EL (cell line): ENCODE results near the gene NRXN3.

Experiments
- DNase-seq: peaks from one replicate; pipeline ENCODE4 v3.0.0-alpha.2; 2016

The NRXN3 gene

DNA sequence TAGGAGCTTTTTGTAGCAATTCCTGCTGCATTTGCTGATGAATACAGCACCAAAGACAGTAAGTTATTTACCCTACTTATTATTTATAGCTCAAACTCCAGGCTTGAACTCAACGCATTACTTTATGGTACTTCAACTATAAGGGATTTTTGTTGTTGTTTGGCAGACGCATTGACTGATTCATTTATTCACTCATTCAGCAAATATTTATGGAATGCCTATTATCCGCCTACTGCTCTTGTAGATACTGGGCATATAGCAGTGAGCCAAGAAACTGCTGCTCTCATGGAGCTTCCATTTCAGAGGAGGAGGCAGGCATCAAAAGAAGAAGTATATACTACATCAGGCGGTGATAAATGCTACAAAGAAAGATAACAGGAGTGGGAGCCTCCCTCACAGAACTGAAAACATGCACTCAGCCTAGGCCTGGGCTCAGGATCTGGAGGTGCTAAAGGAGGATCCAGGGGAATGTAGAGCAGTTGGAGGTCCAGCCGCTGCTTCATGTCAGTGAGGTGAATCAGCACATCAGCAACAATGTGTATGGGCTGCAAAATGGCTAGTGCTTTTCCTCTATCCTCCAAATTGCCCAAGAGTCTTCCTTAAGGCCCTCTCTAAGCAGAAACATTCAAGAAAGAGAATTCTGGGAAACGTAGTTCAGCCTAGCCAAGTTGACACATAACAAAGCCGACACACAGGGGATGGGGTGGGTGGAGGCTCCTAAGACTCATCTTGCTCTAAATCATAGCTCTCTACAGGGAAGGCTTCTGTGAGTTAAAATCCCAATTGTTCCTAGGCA is 157.5 kb downstream of the NRXN3 start:
- peak; percentile 3 for DNase-seq

DNA sequence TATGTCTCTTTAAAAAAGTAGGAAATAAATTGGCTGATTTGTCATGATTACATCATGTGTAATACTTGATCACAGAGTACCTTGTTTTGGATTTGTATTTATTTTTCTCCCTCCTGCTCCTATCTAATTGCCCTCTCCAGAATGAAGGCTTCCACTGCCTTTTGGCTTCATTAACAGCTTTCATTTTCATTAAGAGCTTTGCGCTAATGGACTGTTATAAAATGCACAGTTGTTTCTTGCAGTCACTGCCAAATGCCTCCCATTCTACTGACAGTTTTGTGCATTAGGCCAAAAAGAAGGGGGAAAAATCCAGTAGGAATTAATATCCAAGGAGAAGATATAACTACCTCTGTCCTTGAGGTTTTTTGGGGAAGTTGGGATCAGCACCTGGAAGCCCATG is 159.2 kb downstream of the NRXN3 start:
- DNase-seq = no peak

DNA sequence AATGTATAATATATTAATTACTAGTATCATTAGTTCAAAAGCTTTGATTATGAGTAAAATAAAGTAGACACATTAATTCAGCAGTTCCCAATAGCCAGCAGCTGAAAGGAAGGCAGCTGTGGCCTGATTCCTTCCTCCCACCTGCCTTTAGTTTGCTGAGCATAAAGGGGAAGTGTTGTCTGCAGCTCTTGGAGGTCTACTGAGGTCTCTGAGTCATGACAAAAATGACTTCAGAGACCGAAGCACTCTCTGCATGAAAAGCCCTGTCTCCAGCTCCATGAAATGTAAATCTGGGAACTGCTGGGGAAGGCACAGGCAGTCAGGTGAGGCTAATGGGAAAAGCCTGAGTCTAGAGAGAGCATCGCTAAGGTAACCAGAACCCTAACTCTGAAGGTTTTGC is 165.4 kb downstream of the NRXN3 start:
- DNase-seq = no peak

DNA sequence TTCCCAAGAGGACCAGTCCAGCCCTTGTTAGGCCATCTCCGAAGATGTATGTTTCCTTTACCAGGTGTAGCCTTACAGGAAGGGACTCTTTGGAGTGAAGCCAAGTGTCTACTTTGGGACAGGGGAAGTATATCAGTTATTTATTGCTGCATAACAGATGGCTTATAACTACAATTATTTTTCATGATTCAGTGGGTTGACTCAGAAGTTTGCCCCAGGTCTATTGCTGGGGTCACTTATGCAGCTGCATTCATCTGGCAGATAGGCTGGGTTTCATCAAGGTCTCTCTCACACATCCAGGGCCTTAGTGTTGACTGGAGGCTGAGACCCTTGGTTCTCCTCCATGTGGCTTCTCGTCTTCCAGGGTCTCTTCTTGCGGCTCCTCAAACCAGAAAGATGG is 170.1 kb downstream of the NRXN3 start:
- no peak for DNase-seq

DNA sequence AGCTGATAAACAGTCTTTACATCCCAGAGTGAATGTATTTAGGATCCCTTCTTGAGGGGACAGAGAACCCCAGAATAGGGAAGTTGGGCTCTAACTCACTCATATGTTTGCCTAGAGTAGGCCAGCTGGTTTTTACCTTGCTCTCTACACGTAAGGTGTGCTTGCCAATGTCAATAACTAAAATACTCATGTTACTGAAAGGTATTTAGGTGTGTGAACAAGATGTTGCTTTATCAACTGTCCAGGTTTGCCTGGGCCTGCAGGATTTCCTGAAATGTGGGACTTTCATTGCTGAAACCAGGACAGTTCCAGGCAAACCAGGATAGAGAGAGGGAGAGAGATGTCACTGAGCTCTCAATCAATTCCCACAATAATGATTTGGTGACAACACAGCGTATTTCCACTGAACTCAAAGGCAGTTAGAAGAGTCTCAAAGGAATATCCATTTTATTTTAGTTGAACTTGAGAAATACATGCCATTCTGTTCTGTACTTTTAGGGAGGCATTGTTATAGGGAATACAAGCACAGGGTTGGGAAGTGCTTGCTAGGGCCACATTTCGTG is 171.7 kb downstream of the NRXN3 start:
- no peak for DNase-seq

DNA sequence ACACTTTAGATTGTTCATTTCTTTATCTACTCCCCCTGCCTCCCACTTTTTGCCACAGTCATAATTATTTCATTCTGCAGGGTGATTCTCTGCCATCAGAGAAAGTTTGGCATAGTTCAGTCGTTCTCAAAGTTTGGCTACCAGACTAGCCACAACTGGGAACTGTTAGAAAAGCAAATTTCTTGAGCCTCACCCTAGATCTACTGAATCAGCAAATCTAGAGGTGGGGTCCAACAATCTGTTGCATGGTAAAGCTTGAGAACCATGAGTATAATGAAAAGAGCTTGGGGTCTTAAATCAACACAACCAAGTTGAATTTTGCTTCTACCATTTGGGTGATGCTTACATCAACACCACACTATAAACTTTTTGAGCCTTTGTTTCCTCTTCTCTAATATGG is 172.7 kb downstream of the NRXN3 start:
- DNase-seq = no peak

DNA sequence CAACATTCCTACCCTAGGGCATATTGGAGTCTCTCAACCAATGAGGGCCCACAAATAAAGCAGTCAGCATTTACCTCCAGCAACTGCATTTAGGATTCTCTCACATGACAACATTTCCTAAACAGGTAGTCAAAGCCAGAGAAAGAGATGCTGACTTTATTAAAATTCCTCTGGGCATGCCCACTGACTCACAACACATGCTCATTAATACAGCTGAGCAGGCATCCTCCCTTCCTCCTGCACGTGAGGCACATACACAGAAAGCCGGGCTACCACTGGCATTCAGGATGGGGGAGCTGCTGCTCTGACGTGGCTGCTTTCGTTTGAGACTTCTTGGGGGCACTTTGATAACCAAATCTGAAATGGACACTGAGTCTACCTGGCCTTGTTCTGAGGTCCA is 174.1 kb downstream of the NRXN3 start:
- no peak for DNase-seq

DNA sequence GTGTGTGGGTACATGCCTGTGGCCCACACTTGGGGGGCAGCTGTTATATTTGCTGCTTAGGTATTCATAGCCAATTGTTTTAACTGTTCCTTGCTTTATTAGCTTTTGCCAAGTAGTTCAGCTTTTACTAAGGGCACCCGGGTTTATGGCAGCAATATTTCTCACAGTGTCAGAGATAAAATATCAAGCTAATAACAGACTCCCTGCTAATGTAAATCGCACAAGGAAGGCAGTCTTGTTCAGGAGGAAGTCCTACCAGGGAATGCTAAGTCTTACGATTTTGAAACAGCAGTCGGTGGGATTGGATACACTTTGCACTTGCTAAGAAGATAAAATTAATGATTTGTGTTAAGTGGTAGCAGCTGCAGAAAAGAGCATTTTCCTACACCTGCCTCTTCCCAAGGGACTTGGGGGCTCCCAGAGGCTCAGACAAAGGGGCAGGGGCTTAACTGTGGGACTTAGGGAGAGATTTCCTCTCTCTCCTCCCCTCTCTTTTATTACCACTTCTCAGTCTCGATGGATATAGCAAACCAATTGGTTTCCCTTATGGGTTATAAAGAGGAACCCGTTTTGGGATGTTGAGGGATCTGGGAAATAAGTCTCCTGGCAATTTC is 175.1 kb downstream of the NRXN3 start:
- DNase-seq = no peak

DNA sequence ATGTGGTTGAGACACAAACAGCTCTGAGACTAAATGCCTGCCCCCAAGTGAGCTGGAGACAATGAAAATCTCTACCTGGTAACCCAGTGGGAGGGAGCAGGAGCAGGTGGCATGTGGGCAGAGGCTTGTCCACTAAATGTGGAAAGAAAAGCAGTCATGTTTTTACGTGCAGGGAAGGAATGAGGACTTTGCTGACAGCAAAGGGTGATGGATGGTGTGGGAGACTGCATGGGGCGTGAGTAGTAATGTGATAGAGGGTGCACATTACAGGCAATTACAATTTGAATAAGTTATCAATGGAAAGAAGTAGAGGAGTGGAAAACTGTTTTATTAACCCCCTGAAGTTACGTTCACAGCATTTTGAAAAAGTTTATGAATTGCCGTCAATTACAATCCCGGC is 176.6 kb downstream of the NRXN3 start:
- DNase-seq = no peak

DNA sequence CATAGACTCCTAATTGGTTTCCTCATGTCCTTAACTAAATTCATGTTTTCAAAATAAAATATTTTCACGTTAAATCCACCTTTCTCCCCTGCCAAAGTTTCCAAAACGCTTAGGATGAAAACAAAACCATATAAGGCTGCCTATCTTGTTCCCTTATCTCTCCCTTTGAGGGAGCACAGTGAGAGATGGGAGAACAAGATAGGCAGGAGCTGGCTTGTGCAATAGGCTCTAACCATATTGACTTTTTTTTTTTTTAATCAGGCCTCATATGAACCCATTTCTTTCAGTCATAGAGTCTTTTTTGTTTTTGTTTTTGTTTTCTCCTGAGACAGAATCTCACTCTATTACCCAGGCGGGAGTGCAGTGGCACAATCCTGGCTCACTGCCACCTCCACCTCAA is 184.9 kb downstream of the NRXN3 start:
- no peak for DNase-seq

DNA sequence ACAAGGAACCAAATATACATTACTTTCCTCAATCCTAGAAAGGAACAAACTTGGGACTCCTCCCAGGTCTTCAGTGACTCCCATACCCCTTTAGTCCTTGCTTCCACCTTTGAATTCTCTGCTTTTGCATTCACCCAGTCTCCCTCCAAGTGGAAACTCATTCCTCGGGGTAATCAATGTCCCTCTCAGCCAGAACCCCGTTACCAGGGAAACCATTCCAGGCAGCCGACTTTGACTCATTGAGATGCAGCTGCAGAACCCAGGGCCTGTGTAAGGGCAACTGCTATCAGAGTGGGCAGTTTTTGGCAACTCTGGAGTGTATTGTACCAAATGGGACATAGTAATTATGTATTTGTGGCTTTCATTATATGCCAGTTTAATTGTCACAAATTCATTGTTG is 186.2 kb downstream of the NRXN3 start:
- DNase-seq = no peak

DNA sequence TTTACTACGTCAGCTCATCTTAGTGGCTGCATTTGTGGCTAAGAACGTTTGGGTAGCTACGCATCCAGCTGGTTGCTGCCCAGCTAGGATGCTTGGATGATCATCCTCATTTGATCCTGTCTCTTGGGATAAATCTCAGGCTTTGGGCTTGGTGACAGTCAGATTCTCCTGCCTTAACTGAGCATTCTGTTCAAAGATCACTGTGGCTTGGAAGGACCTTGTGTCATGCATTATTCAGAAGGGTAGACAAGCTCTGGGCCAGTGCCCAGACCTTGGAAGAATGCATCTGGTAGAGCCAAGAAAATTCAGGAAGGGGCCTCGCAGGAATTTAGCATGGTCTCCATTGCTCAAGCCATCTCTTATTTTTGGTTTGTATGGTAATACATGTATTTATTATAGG is 188.4 kb downstream of the NRXN3 start:
- no peak for DNase-seq

DNA sequence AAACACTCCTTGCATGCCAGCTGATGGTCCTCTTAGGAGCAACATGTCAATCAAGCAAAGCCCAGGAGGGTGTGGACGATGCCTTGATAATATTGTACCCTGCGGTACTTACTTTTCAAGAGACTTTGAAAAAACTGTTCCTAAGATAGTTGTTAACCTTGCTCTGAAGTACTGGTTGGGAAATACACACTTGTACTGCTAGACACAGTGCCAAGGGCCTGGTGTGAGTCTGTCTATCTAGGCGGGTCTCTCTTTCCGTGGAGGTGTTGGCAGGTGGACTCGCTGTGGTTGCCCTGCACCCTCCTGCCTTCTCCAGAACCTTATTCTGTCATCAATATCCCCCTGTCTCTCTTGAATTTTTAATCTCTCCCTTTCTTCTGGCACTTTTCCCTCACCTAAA is 189.4 kb downstream of the NRXN3 start:
- no peak for DNase-seq

DNA sequence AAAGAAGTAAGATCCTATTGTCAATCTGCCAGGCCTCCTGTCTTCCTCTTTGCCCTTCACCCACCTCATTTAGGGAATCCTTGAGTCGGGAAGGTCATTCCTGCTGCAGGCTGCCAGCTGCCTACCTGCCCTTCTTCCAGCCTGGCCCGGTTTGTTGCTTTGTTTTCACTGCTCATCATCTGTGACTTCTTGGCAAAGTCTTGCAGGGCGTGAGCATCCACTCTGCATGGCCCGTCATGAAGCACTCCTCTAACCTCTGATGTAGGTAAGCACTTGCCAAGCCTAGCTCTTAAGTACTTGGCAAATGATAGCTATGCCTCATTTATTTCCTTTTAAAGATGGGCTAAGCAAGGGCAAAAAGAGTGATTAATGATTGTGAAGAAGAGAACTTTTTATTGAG is 192.8 kb downstream of the NRXN3 start:
- no peak for DNase-seq

DNA sequence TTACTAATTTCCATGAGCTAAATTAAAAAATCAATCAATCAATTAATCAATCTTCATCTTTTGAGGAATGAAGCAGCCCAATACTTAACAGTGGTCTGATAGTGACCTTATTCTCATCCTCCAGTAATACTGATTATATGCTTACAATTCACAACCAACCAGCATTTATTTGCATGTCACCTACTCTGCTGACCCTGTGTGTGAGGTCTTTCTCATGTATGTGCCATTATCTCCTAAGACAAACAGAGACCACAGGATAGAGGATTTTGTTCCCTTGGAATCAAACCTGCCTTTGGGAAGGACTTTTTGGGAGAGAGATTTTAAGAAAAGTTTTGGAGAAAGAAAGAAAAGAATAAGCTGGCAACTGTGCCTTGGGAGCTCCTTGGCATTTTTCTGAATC is 197.2 kb downstream of the NRXN3 start:
- no peak for DNase-seq

DNA sequence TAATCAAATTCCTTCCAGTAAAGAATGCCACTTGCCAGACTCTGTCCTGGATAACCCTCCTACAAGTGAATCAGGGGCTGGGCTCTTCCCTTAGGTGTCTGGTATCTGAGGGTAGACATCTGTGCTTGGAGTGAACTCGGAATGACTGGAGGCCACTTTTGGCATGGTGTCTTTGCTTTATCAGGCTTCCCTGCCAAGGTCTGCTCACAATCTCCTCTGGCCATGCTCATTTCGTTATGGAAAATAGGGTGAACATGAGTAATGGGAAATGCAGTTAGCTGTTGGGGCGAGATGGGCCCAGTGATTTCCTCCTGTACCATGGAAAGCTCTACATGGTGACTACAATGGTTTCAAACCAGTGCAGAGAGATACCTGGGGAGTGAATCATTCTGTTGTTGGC is 212.9 kb downstream of the NRXN3 start:
- no peak for DNase-seq

DNA sequence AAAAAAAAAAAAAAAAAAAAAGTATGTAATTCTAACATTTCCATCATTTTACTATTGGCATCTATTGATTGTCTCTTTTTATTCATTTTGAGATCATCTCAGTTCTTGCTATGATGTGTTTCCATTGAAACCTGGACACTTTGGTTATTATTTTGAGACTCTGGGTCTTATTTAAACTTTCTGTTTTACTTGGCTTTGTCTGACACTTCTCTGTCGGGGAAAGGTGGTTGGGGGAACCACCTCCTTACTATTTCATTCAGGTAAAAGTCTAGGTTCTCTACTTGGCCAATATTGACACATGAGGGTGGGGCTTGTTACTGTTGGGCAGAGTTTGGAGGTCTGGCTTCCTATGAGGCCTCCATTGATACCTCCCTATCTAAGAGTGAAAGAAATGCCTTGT is 228.0 kb downstream of the NRXN3 start:
- no peak for DNase-seq

DNA sequence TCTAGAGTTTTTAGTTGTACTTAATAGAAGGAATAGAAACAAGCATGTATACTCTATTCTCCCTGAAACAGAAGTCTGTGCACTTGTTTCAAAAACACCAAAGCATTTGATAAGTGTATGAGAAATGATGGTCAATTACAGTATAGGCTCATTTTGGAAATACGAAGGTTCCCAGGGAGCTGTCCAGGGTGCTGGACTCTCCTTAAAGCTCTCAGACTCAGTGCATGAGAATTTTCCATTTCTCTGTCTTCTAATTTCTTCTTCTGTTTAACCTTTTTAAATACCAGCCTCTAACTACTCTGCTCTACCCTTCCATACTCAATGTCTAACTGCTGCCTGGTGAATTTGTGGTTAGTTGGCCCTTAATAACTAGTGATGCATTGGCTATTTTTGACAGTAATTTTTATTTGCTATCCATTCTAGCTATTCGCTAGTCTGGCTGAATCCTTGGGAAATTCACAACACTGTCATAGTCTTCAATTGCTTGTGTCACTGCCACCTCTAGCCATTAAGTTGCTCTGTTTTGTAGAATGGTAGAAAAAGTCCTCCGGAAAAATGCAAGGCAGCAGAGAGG is 229.2 kb downstream of the NRXN3 start:
- DNase-seq = peak; percentile 16

DNA sequence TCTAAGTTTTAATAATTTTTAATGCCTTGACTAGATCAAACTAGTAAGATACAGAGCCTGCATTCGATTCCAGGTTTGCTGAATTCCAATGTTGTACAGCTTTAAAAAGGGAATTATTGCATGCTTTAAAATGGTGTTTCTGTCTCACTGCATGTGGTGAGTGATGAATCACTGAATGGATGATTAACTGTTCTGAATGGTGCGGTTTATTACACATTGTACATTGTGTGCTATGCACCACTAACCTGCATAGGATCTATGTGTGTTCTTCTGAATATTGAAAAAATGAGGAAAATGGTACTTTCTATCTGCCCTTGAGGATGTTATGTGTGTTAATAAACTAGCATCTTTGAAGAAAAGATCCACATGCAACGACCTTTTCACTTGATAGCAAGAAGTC is 231.7 kb downstream of the NRXN3 start:
- DNase-seq = no peak

DNA sequence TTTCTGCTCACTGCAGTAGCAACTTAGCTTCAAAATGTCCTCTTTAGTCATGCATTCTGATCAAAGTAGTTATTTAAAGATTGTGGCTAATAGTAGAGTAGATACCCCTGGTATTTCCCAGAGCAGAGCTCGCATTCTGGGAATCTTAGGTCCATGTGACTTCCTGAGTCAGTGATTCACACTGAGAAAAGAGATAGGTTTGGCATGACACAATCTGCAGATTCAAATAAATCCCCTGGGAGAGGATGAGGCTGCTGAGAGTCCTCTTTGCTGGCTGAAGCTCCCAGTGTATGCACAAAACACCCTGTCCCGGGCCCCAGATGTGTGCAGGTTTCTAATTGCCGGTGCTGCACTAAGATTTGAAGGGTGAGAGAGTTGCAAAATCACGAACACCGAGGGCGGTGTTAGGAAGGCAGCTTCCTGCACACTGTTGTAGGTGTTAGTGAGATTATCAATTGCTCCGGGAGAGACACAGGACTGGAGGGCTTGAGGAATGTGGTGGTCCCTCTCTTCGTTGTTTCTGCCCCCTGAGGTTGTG is 233.2 kb downstream of the NRXN3 start:
- peak; percentile 8 for DNase-seq

DNA sequence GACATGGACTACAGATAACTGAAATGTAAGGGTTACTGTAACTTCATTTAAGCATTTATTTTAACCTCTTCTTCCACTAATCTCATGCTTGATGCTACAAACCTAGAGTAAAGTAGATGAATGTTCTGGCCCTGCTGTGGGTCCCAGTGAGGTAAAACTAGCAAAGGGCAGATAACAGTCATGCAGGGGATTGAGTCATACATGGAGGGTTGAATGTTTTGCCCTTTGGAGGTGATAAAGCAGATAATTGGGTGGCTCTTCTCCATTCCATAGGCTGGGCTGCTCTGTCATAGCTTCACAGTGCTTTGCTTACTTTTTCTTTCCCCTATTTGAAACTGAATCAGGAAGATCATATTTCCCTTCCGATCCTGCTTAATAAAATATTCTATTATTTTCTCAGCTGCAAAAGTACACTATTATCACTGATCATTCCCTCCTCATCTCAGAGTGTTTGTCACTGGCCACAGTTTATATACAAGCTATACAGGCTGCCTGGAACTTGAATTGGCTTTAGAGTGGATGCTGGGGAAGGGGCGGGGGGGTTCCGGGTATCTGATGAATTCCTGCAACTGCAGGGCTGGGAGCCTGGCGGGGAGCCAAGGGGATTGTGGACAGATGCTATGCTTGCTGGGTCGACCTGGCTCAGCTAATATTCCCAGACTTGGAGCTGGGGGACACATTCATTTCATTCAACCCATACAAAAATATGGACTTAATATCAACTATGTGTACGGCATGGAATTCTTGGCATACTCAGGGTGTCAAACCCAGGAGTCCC is 235.1 kb downstream of the NRXN3 start:
- DNase-seq = no peak

DNA sequence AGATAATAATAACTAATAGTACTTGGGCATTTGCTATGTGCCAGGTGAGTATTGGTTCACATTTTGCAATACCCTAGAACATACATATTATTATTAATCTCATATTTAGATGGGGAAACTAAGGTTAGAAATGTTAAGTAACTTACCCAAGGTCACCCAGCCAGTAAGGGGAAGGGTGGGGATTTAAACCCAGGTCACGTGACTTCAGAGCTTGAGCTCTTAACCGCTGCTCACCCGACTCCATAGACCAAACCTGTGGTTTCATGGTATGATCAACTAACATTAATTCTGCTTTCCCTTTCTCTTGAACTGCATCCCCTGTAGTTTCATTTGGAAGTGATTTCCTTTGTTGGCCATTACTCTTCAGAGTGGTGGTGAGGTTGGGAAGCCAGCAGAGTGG is 242.3 kb downstream of the NRXN3 start:
- DNase-seq = no peak

DNA sequence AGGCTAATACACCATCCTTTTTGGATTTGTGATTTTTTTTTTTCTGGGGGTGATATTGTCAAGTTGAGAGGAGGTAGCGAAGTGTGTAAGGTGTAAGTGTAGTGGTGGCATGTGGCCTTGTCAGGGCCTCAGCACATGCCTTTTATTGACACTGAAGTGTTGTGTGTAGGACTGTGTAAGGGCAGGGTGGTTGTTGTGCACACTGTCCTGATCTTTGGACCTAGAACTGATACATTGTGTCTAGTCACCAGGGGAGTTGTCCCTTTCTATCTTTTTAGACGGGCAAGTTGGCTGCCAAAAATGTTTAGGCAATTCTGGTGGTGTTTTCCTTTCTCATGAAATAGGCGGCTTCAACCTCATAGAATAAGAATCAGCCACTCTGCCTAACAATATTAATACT is 244.0 kb downstream of the NRXN3 start:
- DNase-seq = no peak
